ENCODE results near the gene USP22.
"Not testable (repeated sequence)": the region's sequence is repeated elsewhere in the genome, so short reads cannot be mapped to it uniquely, and the experiment has no call there.

The USP22 gene

DNA sequence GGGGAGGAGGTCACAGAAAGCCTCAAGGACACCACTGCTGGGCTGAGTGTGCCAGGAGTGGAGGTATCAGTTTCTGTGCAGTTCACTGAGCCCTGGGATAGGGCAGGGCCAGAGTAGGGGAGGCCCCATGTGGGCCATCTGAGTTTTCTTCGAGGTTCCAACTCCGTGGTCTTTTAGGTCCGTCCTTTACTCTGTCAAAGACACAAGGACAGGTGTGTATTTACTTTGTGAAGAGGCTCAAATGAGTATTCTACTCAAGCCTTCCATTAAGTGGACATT is 59.5 kb downstream of the USP22 start:
- no peak for DNase-seq (ENCODE audit: low read depth)
- TF ChIP-seq, protein P1, sequence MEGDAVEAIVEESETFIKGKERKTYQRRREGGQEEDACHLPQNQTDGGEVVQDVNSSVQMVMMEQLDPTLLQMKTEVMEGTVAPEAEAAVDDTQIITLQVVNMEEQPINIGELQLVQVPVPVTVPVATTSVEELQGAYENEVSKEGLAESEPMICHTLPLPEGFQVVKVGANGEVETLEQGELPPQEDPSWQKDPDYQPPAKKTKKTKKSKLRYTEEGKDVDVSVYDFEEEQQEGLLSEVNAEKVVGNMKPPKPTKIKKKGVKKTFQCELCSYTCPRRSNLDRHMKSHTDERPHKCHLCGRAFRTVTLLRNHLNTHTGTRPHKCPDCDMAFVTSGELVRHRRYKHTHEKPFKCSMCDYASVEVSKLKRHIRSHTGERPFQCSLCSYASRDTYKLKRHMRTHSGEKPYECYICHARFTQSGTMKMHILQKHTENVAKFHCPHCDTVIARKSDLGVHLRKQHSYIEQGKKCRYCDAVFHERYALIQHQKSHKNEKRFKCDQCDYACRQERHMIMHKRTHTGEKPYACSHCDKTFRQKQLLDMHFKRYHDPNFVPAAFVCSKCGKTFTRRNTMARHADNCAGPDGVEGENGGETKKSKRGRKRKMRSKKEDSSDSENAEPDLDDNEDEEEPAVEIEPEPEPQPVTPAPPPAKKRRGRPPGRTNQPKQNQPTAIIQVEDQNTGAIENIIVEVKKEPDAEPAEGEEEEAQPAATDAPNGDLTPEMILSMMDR (IDR thresholded peaks at IDR 0.05; ENCODE audit: low read depth, low read length, missing control alignments): no peak
- no peak overlapping the region for H3K4me3 ChIP-seq (ENCODE audit: low read depth, low read length)
- in situ Hi-C loops (cut with HindIII; ENCODE audit: low sequenced_read_pairs): no loop called here

DNA sequence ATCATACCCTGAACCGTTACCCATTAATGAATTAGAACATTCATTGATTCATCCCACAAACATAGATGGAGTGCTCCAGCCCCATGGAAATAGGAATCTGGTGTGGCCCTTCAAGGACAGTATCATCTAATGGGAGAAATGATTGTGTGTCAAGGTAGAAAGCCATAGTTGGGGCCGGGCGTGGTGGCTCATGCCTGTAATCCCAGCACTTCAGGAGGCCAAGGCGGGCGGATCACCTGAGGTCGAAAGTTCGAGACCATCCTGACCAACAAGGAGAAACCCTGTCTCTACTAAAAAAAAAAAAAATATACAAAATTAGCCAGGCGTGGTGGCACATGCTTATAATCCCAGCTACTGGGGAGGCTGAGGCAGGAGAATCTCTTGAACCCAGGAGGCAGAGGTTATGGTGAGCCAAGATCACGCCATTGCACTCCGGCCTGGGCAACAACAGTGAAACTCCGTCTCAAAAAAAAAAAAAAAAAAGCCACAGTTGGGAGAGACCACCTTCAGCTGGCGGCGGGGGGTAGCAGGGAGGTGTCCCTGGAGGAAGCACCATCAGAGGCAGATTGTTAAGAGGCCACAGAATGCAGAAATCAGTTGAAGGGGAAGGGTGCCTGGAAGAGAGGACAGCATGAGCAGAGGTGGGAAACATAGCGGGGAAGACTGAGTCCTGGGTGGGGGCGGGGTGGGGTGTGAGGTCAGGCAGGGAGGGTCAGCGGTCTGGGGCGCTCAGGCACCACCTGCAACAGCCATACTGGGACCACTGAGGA is 60.0 kb downstream of the USP22 start:
- no peak for DNase-seq (ENCODE audit: low read depth)
- in situ Hi-C loops (cut with HindIII; ENCODE audit: low sequenced_read_pairs): no loop called here
- TF ChIP-seq, protein P1 (IDR thresholded peaks at IDR 0.05; ENCODE audit: low read depth, low read length, missing control alignments): no peak
- H3K4me3 ChIP-seq (ENCODE audit: low read depth, low read length): no peak overlapping the region

DNA sequence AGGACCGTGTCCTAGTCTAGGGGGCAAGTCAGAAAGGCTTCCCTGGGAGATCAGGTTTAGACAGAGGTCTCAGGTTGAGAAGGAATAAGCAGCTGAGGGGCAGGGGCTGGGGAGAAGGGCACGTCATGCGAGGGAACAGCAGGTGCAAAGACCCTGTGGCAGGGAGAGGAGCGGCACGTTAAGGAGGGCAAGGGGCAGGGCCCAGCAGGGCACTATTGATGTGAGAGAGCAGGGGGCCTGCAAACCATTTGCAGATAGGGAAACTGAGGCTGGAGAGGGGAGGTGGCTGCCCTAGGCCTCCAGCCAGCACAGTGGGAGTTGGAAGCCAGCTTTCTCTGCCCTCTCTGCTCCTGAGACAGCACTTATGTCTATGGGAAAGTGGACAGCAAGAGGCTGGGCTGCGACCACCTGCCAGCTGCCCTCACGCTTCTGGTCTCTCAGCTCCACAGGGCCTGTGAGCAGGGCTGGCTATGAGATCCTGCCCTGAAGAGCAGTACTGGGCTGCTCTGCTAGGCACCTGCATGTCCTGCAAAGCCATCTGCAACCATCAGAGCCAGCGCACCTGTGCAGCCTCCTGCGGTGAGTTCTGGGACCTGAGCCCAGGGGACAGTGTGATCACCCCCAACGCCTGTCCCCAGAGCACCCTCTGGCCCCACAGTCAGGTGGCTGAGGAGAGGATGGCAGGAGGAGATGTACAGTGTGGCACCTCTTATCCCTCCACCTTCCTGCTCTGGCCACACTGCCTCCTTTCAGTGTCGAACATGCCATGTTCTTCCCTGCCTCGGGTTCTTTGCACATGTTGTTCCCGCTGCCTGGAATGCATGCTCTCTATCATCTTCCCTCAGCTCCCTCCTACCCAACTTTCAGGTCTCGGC is 61.5 kb downstream of the USP22 start:
- DNase-seq (ENCODE audit: low read depth): no peak
- TF ChIP-seq, protein P1 (IDR thresholded peaks at IDR 0.05; ENCODE audit: low read depth, low read length, missing control alignments): no peak
- in situ Hi-C loops (cut with HindIII; ENCODE audit: low sequenced_read_pairs): no loop called here
- no peak overlapping the region for H3K4me3 ChIP-seq (ENCODE audit: low read depth, low read length)

DNA sequence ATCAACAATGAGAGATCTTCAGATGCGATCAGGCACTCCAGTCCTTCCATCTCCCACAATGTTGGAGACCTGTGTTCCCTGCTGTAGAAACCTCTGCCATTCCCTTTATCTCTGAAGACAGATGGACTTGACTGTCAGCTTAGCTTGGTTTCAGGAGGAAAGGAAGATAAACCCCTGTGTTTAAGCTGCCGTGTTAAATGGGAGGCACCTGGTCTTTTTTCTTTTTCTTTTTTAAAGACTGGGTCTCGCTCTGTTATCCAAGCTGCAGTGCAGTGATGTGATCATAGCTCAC is 63.1 kb downstream of the USP22 start:
- in situ Hi-C loops (cut with HindIII; ENCODE audit: low sequenced_read_pairs): no loop called here
- no peak overlapping the region for H3K4me3 ChIP-seq (ENCODE audit: low read depth, low read length)
- TF ChIP-seq, protein P1 (IDR thresholded peaks at IDR 0.05; ENCODE audit: low read depth, low read length, missing control alignments): no peak
- DNase-seq (ENCODE audit: low read depth): no peak

DNA sequence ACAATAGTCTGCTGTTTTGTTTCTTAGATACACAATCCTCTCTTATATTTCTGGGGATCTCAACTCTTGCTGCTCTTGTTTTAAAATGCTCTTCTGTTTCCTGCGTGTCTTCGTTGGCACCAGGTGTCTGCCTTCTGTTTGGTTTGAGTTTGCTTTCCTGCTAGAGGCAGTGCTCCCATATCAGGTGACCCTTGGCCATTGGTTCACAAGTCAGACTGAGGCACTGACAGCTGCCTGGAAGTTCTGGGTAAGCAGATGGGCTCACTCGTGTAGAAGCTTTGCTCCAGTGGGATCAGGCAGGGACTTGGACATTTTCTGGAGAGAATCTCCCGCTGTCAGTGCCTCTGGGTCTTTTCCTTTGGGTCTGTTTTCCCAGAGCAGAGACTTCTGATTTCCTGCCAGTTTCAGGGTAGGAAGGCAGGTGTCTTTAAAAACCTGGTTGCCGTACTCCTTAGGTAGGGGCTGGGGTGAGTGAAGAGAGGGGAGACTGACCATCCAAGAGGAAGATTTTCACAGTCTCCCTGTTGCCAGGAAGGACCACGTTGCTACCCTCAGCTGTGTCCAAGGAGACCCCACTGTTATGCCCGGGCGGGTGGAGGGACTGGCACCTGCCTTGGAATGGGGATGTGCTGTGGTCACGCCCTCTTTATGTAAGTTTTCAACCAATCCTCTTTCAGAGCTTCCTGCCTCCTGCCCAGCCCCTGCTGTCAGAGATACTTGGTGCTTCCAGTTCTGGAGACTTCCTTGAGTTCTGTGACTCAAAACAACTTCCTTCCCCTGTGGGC is 63.6 kb downstream of the USP22 start:
- H3K4me3 ChIP-seq (ENCODE audit: low read depth, low read length); in situ Hi-C loops (cut with HindIII; ENCODE audit: low sequenced_read_pairs); DNase-seq (ENCODE audit: low read depth): not testable (repeated sequence)

DNA sequence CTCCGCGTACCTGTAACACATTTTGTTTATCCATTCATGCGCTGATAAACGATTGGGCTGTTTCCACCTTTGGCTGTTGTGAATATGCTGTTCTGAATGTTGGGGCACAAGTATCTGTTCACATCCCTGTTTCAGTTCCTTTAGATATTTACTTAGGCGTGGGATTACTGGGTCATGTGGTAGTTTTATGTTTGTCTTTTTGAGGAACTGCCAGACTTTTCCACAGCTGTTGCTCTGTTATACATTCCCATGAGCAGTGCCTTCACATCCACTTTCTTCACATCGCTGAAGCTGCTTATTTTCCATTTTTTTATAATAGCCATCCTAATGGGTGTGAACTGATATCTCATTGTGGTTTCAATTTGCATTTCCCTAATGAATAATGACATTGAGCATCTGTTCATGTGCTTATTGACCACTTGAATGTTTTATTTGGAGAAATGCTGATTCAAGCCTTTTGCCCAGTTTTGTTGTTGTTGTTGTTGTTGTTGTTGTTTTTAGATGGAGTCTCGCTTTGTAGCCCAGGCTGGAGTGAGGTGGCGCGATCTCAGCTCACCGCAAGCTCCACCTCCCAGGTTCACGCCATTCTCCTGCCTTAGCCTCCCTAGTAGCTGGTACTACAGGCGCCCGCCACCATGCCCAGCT is 65.1 kb downstream of the USP22 start:
- H3K4me3 ChIP-seq (ENCODE audit: low read depth, low read length); in situ Hi-C loops (cut with HindIII; ENCODE audit: low sequenced_read_pairs): not testable (repeated sequence)

DNA sequence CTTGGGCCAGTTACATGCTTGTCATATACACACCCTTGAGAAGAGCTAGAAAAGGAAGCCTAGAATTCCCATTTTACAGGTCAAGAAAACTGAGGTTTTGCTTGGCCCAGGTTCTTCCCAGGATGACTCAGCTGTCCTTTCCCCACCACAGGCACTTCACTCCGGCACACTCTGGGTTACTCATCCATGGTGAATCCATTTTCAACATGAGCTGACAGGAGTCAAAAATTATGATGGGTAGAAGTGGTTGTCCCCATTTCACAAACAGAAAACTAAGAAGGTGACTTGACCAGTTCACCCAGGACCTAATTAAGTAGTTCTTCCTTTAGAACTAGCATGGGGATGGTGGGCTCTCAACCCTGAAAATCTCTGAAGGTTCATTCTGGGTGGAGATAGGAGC is 67.2 kb downstream of the USP22 start:
- no peak overlapping the region for H3K4me3 ChIP-seq (ENCODE audit: low read depth, low read length)
- DNase-seq (ENCODE audit: low read depth): no peak
- TF ChIP-seq, protein P1 (IDR thresholded peaks at IDR 0.05; ENCODE audit: low read depth, low read length, missing control alignments): no peak
- in situ Hi-C loops (cut with HindIII; ENCODE audit: low sequenced_read_pairs): no loop called here

More for the DNA sequence above, 65.1 kb downstream of the USP22 start:
- DNase-seq (ENCODE audit: low read depth): not testable (repeated sequence)

Data from astrocyte of the cerebellum (primary cell).